ENCODE data around the gene FOLR3. TPM values are rescaled to one million over a fixed set of nuclear protein-coding genes. Genes with fewer than 3 reads are reported as not detected.
"Not testable (repeated sequence)": the region's sequence is repeated elsewhere in the genome, so short reads cannot be mapped to it uniquely, and the experiment has no call there.

Gene FOLR3
- total and polyA plus RNA-seq, 2 experiments from 2014 or later, result 0.43 to 1.8 TPM

GRCh38 chr11:72140661-72141060 is 5.1 kb downstream of the FOLR3 start:
- H3F3A ChIP-seq (ENCODE audit: insufficient read depth), result peaks cover 46% of the 10 kb centered on the region
- no peaks in the 10 kb centered on the region for H3K79me2 ChIP-seq (ENCODE audit: insufficient read depth)
- H2AFZ ChIP-seq, result no peak overlapping the region
- H3K4me3 ChIP-seq, result no peak overlapping the region
- in situ Hi-C loops (cut with MboI), result no loop called here
- no peaks in the 10 kb centered on the region for H3K36me3 ChIP-seq (ENCODE audit: low read depth)
- peak; percentile 21 for DNase-seq
- H3K9me3 ChIP-seq (ENCODE audit: low read depth), result no peaks in the 10 kb centered on the region
- no peaks in the 10 kb centered on the region for H3K9me2 ChIP-seq (ENCODE audit: insufficient read depth)
- WGBS, 2 experiments (ENCODE audit: low coverage in 1 of 2, low lambda C conversion rate in 2 of 2, missing lambda C conversion rate in 2 of 2), result 97 to 100% methylated on average over 2 of the region's 2 CpGs
- TF ChIP-seq EZH2 (IDR thresholded peaks at IDR 0.05; ENCODE audit: insufficient read depth, poor library complexity, severe bottlenecking) (no peak), EZH2phosphoT487 (IDR thresholded peaks at IDR 0.05; ENCODE audit: insufficient read depth, low read depth) (no peak)
- H3K9ac ChIP-seq, result no peak overlapping the region
- peak overlapping the region; percentile 62 for H3K4me2 ChIP-seq (ENCODE audit: unreplicated experiment)
- H3K27ac ChIP-seq, result peak overlapping the region; percentile 88
- peaks cover 48% of the 10 kb centered on the region for H3K4me1 ChIP-seq (ENCODE audit: insufficient read depth)
- no peaks in the 10 kb centered on the region for H3K27me3 ChIP-seq (replicated peaks; ENCODE audit: insufficient read depth)
- no peaks in the 10 kb centered on the region for H4K20me1 ChIP-seq (ENCODE audit: insufficient read depth)

- Histone ChIP-seq H3K27me3 (replicated peaks; ENCODE audit: insufficient read depth) (no peaks in the 10 kb centered on the region), H3K9me2 (ENCODE audit: insufficient read depth) (no peaks in the 10 kb centered on the region), H3K4me3 (no peak overlapping the region), H3K4me1 (ENCODE audit: insufficient read depth) (peaks cover 50% of the 10 kb centered on the region), H3K9ac (peak overlapping the region; percentile 59), H3K79me2 (ENCODE audit: insufficient read depth) (no peaks in the 10 kb centered on the region), H3K27ac (peak overlapping the region; percentile 88), H3F3A (ENCODE audit: insufficient read depth) (peaks cover 47% of the 10 kb centered on the region), H4K20me1 (ENCODE audit: insufficient read depth) (no peaks in the 10 kb centered on the region), H3K36me3 (ENCODE audit: low read depth) (no peaks in the 10 kb centered on the region), H2AFZ (no peak overlapping the region), H3K4me2 (ENCODE audit: unreplicated experiment) (peak overlapping the region; percentile 62), H3K9me3 (ENCODE audit: low read depth) (no peaks in the 10 kb centered on the region)
- WGBS, 2 experiments (ENCODE audit: low coverage in 1 of 2, low lambda C conversion rate in 2 of 2, missing lambda C conversion rate in 2 of 2), result 0% methylated on average over 3 of the region's 3 CpGs
- TF ChIP-seq EZH2phosphoT487 (IDR thresholded peaks at IDR 0.05; ENCODE audit: insufficient read depth, low read depth), result no peak
- no peak for TF ChIP-seq EZH2 (IDR thresholded peaks at IDR 0.05; ENCODE audit: insufficient read depth, poor library complexity, severe bottlenecking)
- peak; percentile 96 for DNase-seq
- in situ Hi-C loops (cut with MboI), result no loop called here
Measured at GRCh38 chr11:72141066-72141465, 5.5 kb downstream of the FOLR3 start.

- H3K4me3 ChIP-seq; H2AFZ ChIP-seq; H4K20me1 ChIP-seq (ENCODE audit: insufficient read depth); H3K9me3 ChIP-seq (ENCODE audit: low read depth); H3K9me2 ChIP-seq (ENCODE audit: insufficient read depth); H3K36me3 ChIP-seq (ENCODE audit: low read depth); H3K27me3 ChIP-seq (replicated peaks; ENCODE audit: insufficient read depth); H3K9ac ChIP-seq; H3K79me2 ChIP-seq (ENCODE audit: insufficient read depth); in situ Hi-C loops (cut with MboI): not testable (repeated sequence)
- Histone ChIP-seq H3K4me2 (ENCODE audit: unreplicated experiment) (peak overlapping the region; percentile 62), H3F3A (ENCODE audit: insufficient read depth) (peaks cover 55% of the 10 kb centered on the region), H3K27ac (peak overlapping the region; percentile 88), H3K4me1 (ENCODE audit: insufficient read depth) (peaks cover 50% of the 10 kb centered on the region)
- 80 to 92% methylated on average over 1 of the region's 1 CpG for WGBS, 2 experiments (ENCODE audit: low coverage in 1 of 2, low lambda C conversion rate in 2 of 2, missing lambda C conversion rate in 2 of 2)
- peak; percentile 38 for DNase-seq
Measured at GRCh38 chr11:72142086-72142485, 6.6 kb downstream of the FOLR3 start.

GRCh38 chr11:72142543-72142942 is 7.0 kb downstream of the FOLR3 start:
- Histone ChIP-seq H3K4me1 (ENCODE audit: insufficient read depth) (peaks cover 50% of the 10 kb centered on the region), H3K27ac (0 out of 2 replicates have a peak overlapping the region, but pooled peaks have one; percentile 88), H3F3A (ENCODE audit: insufficient read depth) (peaks cover 59% of the 10 kb centered on the region)
- H3K9me2 ChIP-seq (ENCODE audit: insufficient read depth); DNase-seq; H3K79me2 ChIP-seq (ENCODE audit: insufficient read depth); in situ Hi-C loops (cut with MboI); H3K4me2 ChIP-seq (ENCODE audit: unreplicated experiment); H3K27me3 ChIP-seq (replicated peaks; ENCODE audit: insufficient read depth); H3K36me3 ChIP-seq (ENCODE audit: low read depth); H3K4me3 ChIP-seq; H2AFZ ChIP-seq; H4K20me1 ChIP-seq (ENCODE audit: insufficient read depth); H3K9me3 ChIP-seq (ENCODE audit: low read depth); H3K9ac ChIP-seq: not testable (repeated sequence)
- 50 to 57% methylated on average over 1 of the region's 1 CpG for WGBS, 2 experiments (ENCODE audit: low coverage in 1 of 2, low lambda C conversion rate in 2 of 2, missing lambda C conversion rate in 2 of 2)

DNA sequence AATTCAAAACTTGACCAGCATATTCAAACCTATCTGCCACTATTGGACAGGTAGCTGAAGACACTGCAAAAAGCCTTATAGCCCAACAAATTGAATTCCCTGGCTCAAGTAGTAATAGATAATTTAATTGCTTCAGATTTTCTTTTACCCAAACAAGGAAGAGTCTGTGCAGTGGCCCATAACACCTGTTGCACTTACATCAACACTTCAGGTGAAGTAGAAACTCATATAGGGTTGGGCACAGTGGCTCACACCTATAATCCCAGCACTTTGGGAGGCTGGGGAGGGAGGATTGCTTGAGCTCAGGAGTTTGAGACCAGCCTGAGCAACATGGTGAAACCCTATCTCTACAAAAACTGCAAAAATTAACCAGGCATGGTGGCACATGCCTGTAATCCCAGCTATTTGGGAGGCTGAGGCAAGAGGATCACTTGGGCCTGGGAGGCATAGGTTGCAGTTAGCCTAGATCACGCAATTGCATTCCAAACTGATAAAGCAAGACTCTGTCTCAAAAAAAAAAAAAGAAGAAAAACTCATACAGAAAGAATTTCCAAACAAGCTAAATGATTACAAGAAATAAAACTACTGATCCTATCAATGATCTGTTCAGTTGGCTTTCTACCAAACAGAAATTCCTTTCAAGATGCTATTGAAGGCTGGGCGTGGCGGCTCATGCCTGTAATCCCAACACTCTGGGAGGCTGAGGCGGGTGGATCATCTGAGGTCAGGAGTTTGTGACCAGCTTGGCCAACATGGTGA is 9.5 kb downstream of the FOLR3 start:
- H3K9ac ChIP-seq, result peak overlapping the region; percentile 49
- H3K4me2 ChIP-seq (ENCODE audit: unreplicated experiment), result peak overlapping the region; percentile 7
- no peaks in the 10 kb centered on the region for H3K9me3 ChIP-seq (ENCODE audit: low read depth)
- in situ Hi-C loops (cut with MboI), result no loop called here
- H3K4me3 ChIP-seq, result no peak overlapping the region
- no peaks in the 10 kb centered on the region for H3K9me2 ChIP-seq (ENCODE audit: insufficient read depth)
- 12 to 13% methylated on average over 4 of the region's 4 CpGs for WGBS, 2 experiments (ENCODE audit: low coverage in 1 of 2, low lambda C conversion rate in 2 of 2, missing lambda C conversion rate in 2 of 2)
- H3K4me1 ChIP-seq (ENCODE audit: insufficient read depth), result peaks cover 45% of the 10 kb centered on the region
- peaks cover 55% of the 10 kb centered on the region for H3F3A ChIP-seq (ENCODE audit: insufficient read depth)
- no peaks in the 10 kb centered on the region for H3K36me3 ChIP-seq (ENCODE audit: low read depth)
- H2AFZ ChIP-seq, result no peak overlapping the region
- peak; percentile 85 for DNase-seq
- peak overlapping the region; percentile 87 for H3K27ac ChIP-seq
- H3K27me3 ChIP-seq (replicated peaks; ENCODE audit: insufficient read depth), result no peaks in the 10 kb centered on the region
- H4K20me1 ChIP-seq (ENCODE audit: insufficient read depth), result no peaks in the 10 kb centered on the region
- H3K79me2 ChIP-seq (ENCODE audit: insufficient read depth), result no peaks in the 10 kb centered on the region
- TF ChIP-seq EZH2 (IDR thresholded peaks at IDR 0.05; ENCODE audit: insufficient read depth, poor library complexity, severe bottlenecking) (no peak), EZH2phosphoT487 (IDR thresholded peaks at IDR 0.05; ENCODE audit: insufficient read depth, low read depth) (no peak)
